Mammary epithelial cell (primary cell): ENCODE measurements around the gene HLA-DRB1.

ENCODE experiments used
- EZH2 ChIP-seq: IDR thresholded peaks from 2 replicates; pipeline ENCODE4 v1.6.1; 2012; ENCODE audit warnings: low read length, inconsistent platforms, borderline replicate concordance
- TF ChIP-seq, protein P1 (sequence below), 2 donors: IDR thresholded peaks in 1 of 2; conservative IDR thresholded peaks in 1 of 2; 2 replicates each; pipeline ENCODE4 v1.5.1; 2011 to 2012; ENCODE audit warnings: inconsistent platforms in 2 of 2, low read length in 2 of 2, mild to moderate bottlenecking in 2 of 2, control low read depth in 1 of 2, low read depth in 1 of 2; ENCODE audit not compliant: insufficient read depth in 1 of 2; ENCODE audit errors: extremely low read depth in 1 of 2

DNA sequence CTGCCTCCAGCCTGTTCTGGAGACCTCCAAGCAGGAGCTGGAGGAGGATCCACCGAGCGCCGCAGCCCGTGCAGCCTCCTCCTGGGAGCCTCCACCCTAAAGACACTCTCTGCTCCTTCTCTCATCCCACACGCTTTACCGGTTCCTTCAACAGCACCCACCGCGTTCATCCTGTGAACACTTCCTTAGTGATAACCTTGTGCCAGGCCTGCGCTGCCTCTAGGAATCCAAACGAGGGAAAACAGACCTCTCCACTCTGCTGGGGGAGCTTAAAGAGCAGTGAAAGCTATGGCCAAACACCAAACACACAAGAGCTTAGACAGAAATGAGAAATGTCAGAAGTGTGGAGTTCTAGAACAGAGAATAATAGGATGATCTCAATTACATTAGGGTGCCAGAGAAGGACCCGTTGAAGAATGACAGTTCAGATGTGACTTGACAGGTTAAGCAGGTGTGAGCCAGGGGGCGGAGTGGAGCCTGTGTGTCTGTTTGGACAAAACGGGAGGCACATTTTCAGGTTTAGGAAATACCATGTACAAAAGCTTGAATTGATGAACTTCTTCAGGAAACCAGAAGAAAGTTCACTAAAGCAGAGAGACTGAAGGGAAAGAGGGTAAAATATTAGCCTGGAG is 31.1 kb downstream of the HLA-DRB1 start:
- TF ChIP-seq, protein P1, sequence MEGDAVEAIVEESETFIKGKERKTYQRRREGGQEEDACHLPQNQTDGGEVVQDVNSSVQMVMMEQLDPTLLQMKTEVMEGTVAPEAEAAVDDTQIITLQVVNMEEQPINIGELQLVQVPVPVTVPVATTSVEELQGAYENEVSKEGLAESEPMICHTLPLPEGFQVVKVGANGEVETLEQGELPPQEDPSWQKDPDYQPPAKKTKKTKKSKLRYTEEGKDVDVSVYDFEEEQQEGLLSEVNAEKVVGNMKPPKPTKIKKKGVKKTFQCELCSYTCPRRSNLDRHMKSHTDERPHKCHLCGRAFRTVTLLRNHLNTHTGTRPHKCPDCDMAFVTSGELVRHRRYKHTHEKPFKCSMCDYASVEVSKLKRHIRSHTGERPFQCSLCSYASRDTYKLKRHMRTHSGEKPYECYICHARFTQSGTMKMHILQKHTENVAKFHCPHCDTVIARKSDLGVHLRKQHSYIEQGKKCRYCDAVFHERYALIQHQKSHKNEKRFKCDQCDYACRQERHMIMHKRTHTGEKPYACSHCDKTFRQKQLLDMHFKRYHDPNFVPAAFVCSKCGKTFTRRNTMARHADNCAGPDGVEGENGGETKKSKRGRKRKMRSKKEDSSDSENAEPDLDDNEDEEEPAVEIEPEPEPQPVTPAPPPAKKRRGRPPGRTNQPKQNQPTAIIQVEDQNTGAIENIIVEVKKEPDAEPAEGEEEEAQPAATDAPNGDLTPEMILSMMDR (conservative IDR thresholded peaks at IDR 0.05 in 1 of 2, IDR thresholded peaks at IDR 0.05 in 1 of 2; ENCODE audit: extremely low read depth in 1 of 2, insufficient read depth in 1 of 2, low read depth in 1 of 2, low read length in 2 of 2) = no peak
- no peak for TF ChIP-seq EZH2
